Trophoblast cell (in vitro differentiated cells and primary cell): Measurements from ENCODE around the gene CLASRP.
"Not testable (repeated sequence)": the region's sequence is repeated elsewhere in the genome, so short reads cannot be mapped to it uniquely, and the experiment has no call there.

Experiments
- DNase-seq, 2 donors: peaks; one replicate each; pipeline ENCODE4 v3.0.0-alpha.2; 2016
- H2AFZ ChIP-seq: 2 replicates; pipeline ENCODE4 v1.6.1; 2013; ENCODE audit warnings: low read length, moderate library complexity, mild to moderate bottlenecking; ENCODE audit not compliant: insufficient read depth, poor library complexity
- H2AK5ac ChIP-seq: 2 replicates; pipeline ENCODE4 v1.6.1; 2013; ENCODE audit warnings: mild to moderate bottlenecking, low read length
- H2BK120ac ChIP-seq: 2 replicates; pipeline ENCODE4 v1.6.1; 2013; ENCODE audit warnings: low read length, mild to moderate bottlenecking, moderate library complexity; ENCODE audit not compliant: insufficient read depth, poor library complexity
- H2BK12ac ChIP-seq: 2 replicates; pipeline ENCODE4 v1.6.1; 2013; ENCODE audit warnings: mild to moderate bottlenecking, low read length, moderate library complexity
- H2BK5ac ChIP-seq: 2 replicates; pipeline ENCODE4 v1.6.1; 2013; ENCODE audit warnings: low read length, low read depth, moderate library complexity, mild to moderate bottlenecking; ENCODE audit not compliant: poor library complexity
- H3K14ac ChIP-seq: 2 replicates; pipeline ENCODE4 v1.6.1; 2013; ENCODE audit warnings: mild to moderate bottlenecking, low read length
- H3K18ac ChIP-seq: 2 replicates; pipeline ENCODE4 v1.6.1; 2013; ENCODE audit warnings: mild to moderate bottlenecking, low read length
- H3K23ac ChIP-seq: 2 replicates; pipeline ENCODE4 v1.6.1; 2013; ENCODE audit warnings: low read length
- H3K27ac ChIP-seq: 2 replicates; pipeline ENCODE4 v1.5.1; 2013; ENCODE audit warnings: low read depth, mild to moderate bottlenecking, inconsistent platforms, low read length, moderate library complexity
- H3K27me3 ChIP-seq: 2 replicates; pipeline ENCODE4 v1.6.1; 2013; ENCODE audit warnings: inconsistent platforms, mild to moderate bottlenecking, low read length, moderate library complexity; ENCODE audit not compliant: insufficient read depth
- H3K36me3 ChIP-seq, 2 experiments: 1 replicate in 1 of 2; 2 replicates in 1 of 2; pipeline ENCODE4 v1.6.1; 2013; ENCODE audit warnings: low read length in 2 of 2, mild to moderate bottlenecking in 2 of 2, moderate library complexity in 1 of 2; ENCODE audit not compliant: insufficient read depth in 2 of 2, control insufficient read depth in 1 of 2
- H3K4ac ChIP-seq: 2 replicates; pipeline ENCODE4 v1.6.1; 2013; ENCODE audit warnings: low read depth, mild to moderate bottlenecking, low read length, moderate library complexity
- H3K4me1 ChIP-seq, 2 experiments: 1 replicate in 1 of 2; 2 replicates in 1 of 2; pipeline ENCODE4 v1.6.1; 2013; ENCODE audit warnings: low read length in 2 of 2, mild to moderate bottlenecking in 2 of 2, moderate library complexity in 1 of 2; ENCODE audit not compliant: insufficient read depth in 2 of 2, control insufficient read depth in 1 of 2
- H3K4me2 ChIP-seq: 2 replicates; pipeline ENCODE4 v1.6.1; 2013; ENCODE audit warnings: inconsistent platforms, mild to moderate bottlenecking, low read length, moderate library complexity
- H3K4me3 ChIP-seq: 2 replicates; pipeline ENCODE4 v1.5.1; 2013; ENCODE audit warnings: mild to moderate bottlenecking, low read depth, low read length, inconsistent platforms
- H3K79me1 ChIP-seq: one replicate; pipeline ENCODE4 v1.6.1; 2013; ENCODE audit warnings: low read length
- H3K79me2 ChIP-seq: 2 replicates; pipeline ENCODE4 v1.6.1; 2013; ENCODE audit warnings: low read length, mild to moderate bottlenecking; ENCODE audit not compliant: control insufficient read depth, insufficient read depth, poor library complexity
- H3K9ac ChIP-seq: 2 replicates; pipeline ENCODE4 v1.6.1; 2013; ENCODE audit warnings: mild to moderate bottlenecking, low read length
- H3K9me3 ChIP-seq: 2 replicates; pipeline ENCODE4 v1.6.1; 2013; ENCODE audit warnings: low read depth, mild to moderate bottlenecking, control low read depth, inconsistent platforms, low read length; ENCODE audit not compliant: insufficient read depth
- H4K12ac ChIP-seq: 2 replicates; pipeline ENCODE4 v1.6.1; 2013; ENCODE audit warnings: low read depth, mild to moderate bottlenecking, low read length, moderate library complexity
- H4K8ac ChIP-seq: 2 replicates; pipeline ENCODE4 v1.6.1; 2013; ENCODE audit warnings: low read depth, mild to moderate bottlenecking, low read length, moderate library complexity
- H4K91ac ChIP-seq: one replicate; pipeline ENCODE4 v1.6.1; 2013; ENCODE audit warnings: low read depth, mild to moderate bottlenecking, low read length, moderate library complexity
- WGBS: extraction: QIAGEN DNeasy Blood & Tissue Kit; methylation state at CpG from one replicate; pipeline ENCODE4 v1.1.7; 2013; ENCODE audit warnings: missing lambda C conversion rate; ENCODE audit not compliant: insufficient read length, insufficient coverage; ENCODE audit errors: extremely low coverage; 5-methylcytosine and 5-hydroxymethylcytosine counted together

CLASRP gene

DNA sequence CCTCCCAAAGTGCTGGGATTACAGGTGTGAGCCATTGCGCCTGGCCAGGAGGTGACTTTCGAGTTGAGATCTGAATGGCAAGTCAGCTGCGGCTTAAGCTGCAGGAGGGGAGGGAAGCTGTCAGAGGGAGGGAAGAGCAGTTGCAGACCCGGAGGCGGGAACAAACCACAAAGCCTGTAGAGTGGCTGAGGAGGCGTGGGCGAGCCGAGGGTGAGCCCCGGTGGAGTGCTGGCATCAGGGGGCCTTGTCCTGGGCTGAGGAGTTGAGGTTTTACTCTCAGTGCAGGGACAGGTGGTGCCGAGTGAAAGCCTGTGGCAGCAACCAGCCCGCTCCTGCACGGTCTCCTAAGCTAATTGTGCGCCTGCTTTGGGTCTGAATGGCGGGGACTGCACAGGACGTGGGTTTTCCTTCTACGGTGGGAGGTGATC is 78.3 kb downstream of the CLASRP start:
- peaks cover 16% of the 10 kb centered on the region for H3K79me2 ChIP-seq
- no peak overlapping the region for H3K27ac ChIP-seq
- no peaks in the 10 kb centered on the region for H3K79me1 ChIP-seq
- no peak overlapping the region for H2AK5ac ChIP-seq
- no peak overlapping the region for H2BK5ac ChIP-seq
- H3K9ac ChIP-seq = no peak overlapping the region
- peaks cover 15 to 29% of the 10 kb centered on the region in 2 experiments for H3K4me1 ChIP-seq
- no peaks in the 10 kb centered on the region for H3K36me3 ChIP-seq
- H3K27me3 ChIP-seq = no peaks in the 10 kb centered on the region
- no peak overlapping the region for H2BK12ac ChIP-seq
- no peak overlapping the region for H3K4me2 ChIP-seq
- H4K91ac ChIP-seq = no peak overlapping the region
- WGBS = no CpG with 5 or more reads among the region's 16 CpGs
- H2AFZ ChIP-seq = no peak overlapping the region
- no peaks in the 10 kb centered on the region for H3K9me3 ChIP-seq
- H3K23ac ChIP-seq = no peak overlapping the region
- no peak overlapping the region for H4K12ac ChIP-seq
- no peak overlapping the region for H3K14ac ChIP-seq
- no peak overlapping the region for H3K4me3 ChIP-seq
- no peak overlapping the region for H4K8ac ChIP-seq
- no peak for DNase-seq
- peak overlapping the region; percentile 2 for H3K18ac ChIP-seq
- H3K4ac ChIP-seq = no peak overlapping the region
- H2BK120ac ChIP-seq = no peak overlapping the region

- Histone ChIP-seq H3K9ac (no peak overlapping the region), H3K9me3 (no peaks in the 10 kb centered on the region)
These were observed 78.8 kb downstream of the CLASRP start for GRCh38 chr19:45117671-45118070.

GRCh38 chr19:45118106-45118505 is 79.3 kb downstream of the CLASRP start:
- Histone ChIP-seq H3K4me2 (no peak overlapping the region), H3K9me3 (no peaks in the 10 kb centered on the region), H3K79me2 (peaks cover 13% of the 10 kb centered on the region), H3K27ac (no peak overlapping the region), H3K4ac (no peak overlapping the region), H3K36me3 (no peaks in the 10 kb centered on the region), H2BK5ac (no peak overlapping the region), H4K91ac (no peak overlapping the region), H3K4me3 (no peak overlapping the region), H3K4me1 (peaks cover 23 to 38% of the 10 kb centered on the region in 2 experiments), H3K18ac (no peak overlapping the region), H2AFZ (no peak overlapping the region), H4K12ac (no peak overlapping the region), H2BK120ac (no peak overlapping the region), H3K79me1 (no peaks in the 10 kb centered on the region), H3K23ac (no peak overlapping the region), H3K27me3 (no peaks in the 10 kb centered on the region), H2AK5ac (no peak overlapping the region), H2BK12ac (no peak overlapping the region), H3K9ac (no peak overlapping the region), H3K14ac (no peak overlapping the region), H4K8ac (no peak overlapping the region)
- no CpG with 5 or more reads among the region's 5 CpGs for WGBS
- DNase-seq = no peak

More at GRCh38 chr19:45117671-45118070, 78.8 kb downstream of the CLASRP start:
- Histone ChIP-seq H4K91ac (no peak overlapping the region), H3K4me3 (no peak overlapping the region), H3K4me1 (peaks cover 19 to 34% of the 10 kb centered on the region in 2 experiments), H2BK120ac (no peak overlapping the region), H3K4ac (no peak overlapping the region), H4K12ac (no peak overlapping the region), H3K18ac (peak overlapping the region; percentile 2), H2AK5ac (no peak overlapping the region), H3K27me3 (no peaks in the 10 kb centered on the region), H3K14ac (no peak overlapping the region), H2BK12ac (no peak overlapping the region), H2BK5ac (no peak overlapping the region), H4K8ac (no peak overlapping the region), H3K79me2 (peaks cover 13% of the 10 kb centered on the region), H2AFZ (no peak overlapping the region), H3K27ac (no peak overlapping the region), H3K79me1 (no peaks in the 10 kb centered on the region), H3K4me2 (no peak overlapping the region), H3K23ac (no peak overlapping the region), H3K36me3 (no peaks in the 10 kb centered on the region)
- no CpG with 5 or more reads among the region's 12 CpGs for WGBS
- no peak for DNase-seq

DNA sequence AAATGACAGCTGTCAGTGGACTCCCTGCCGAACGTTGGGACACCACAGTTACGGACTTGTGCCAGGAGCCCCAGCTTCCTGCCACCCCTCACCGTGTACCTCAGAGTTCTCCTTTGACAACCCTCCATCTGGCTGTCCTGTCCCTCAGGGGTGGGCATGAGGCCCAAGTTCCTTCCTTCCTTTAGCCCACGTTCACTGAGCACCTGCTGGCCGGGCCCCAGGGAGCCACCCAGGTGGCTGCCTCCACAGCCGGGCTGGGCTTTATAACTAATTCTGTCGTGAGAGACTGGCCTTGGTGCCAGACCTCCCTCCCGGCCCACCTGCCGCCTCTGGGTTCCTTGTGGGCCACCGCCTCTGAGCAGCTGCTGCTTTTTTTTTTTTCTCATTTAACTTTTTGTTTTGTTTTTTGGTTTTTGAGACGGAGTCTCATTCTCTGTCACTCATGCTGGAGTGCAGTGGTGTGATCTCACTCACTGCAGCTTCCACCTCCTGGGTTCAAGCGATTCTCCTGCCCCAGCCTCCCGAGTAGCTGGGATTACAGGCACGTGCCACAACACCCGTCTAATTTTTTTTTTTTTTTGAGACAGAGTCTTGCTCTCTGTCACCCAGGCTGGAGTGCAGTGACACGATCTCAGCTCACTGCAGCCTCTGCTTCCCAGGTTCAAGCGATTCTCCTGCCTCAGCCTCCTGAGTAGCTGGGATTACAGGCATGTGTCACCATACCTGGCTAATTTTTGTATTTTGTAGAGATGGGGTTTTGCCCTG is 79.9 kb downstream of the CLASRP start:
- not testable (repeated sequence) for H3K27me3 ChIP-seq, H3K27ac ChIP-seq, H3K14ac ChIP-seq, H2AFZ ChIP-seq, H3K79me1 ChIP-seq, H3K4me3 ChIP-seq, H3K9ac ChIP-seq, H3K9me3 ChIP-seq, DNase-seq, H4K91ac ChIP-seq, H3K36me3 ChIP-seq, H3K4ac ChIP-seq, H3K4me2 ChIP-seq, H4K12ac ChIP-seq, H2BK12ac ChIP-seq, H2BK120ac ChIP-seq, H3K79me2 ChIP-seq, H2AK5ac ChIP-seq, H2BK5ac ChIP-seq, H3K23ac ChIP-seq, H3K18ac ChIP-seq, H4K8ac ChIP-seq
- WGBS = no CpG with 5 or more reads among the region's 18 CpGs
- peaks cover 28 to 39% of the 10 kb centered on the region in 2 experiments for H3K4me1 ChIP-seq
